Measurements from ENCODE around the gene KLHL13.

The KLHL13 gene

DNA sequence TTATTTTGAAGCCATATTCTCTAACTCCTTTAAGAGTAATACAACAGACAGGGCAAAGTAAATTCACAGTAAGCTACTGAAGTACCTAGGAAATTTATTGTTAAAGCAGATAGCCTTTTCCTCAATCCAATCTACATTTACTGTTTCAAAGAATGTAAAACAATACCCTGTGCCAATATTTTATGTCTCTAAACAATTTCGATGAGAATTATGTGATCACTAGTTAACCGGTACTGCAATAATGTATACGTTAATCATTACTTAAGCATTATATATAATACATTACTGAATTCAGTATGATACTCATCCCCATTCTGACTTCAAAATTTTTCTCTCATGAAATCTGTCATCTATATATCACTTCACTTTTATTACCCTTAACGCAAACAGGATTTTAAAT lies 28.5 kb downstream of the KLHL13 start:
- no peak overlapping the region for H3K4me3 ChIP-seq (ENCODE audit: control insufficient read depth, low read depth, low read length)
- DNase-seq (ENCODE audit: low read depth) = no peak
- TF ChIP-seq, protein P1, sequence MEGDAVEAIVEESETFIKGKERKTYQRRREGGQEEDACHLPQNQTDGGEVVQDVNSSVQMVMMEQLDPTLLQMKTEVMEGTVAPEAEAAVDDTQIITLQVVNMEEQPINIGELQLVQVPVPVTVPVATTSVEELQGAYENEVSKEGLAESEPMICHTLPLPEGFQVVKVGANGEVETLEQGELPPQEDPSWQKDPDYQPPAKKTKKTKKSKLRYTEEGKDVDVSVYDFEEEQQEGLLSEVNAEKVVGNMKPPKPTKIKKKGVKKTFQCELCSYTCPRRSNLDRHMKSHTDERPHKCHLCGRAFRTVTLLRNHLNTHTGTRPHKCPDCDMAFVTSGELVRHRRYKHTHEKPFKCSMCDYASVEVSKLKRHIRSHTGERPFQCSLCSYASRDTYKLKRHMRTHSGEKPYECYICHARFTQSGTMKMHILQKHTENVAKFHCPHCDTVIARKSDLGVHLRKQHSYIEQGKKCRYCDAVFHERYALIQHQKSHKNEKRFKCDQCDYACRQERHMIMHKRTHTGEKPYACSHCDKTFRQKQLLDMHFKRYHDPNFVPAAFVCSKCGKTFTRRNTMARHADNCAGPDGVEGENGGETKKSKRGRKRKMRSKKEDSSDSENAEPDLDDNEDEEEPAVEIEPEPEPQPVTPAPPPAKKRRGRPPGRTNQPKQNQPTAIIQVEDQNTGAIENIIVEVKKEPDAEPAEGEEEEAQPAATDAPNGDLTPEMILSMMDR (conservative IDR thresholded peaks at IDR 0.05; ENCODE audit: control insufficient read depth, insufficient read depth, low read depth, low read length) = no peak

DNA sequence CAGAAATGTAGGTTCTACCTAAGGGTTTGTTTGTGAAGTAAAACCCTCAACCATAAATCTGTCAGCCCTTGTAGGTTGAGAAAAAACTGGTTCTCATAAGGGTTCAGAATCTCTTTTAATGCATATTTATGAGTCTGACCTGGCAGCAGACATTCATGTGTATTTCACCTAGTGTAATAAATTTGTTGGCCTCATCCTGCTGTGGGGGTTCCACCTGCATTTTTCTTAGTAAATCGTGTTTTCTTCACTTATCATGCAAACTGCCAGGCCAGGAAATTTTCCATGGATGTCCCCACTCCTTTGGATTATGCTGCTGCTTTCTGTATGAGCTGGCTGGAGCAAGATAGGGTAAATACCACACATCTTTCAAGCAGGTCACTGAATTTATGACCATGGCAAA lies 42.4 kb downstream of the KLHL13 start:
- H3K4me3 ChIP-seq (ENCODE audit: control insufficient read depth, low read depth, low read length) = no peak overlapping the region
- DNase-seq (ENCODE audit: low read depth) = no peak
- TF ChIP-seq, protein P1 (conservative IDR thresholded peaks at IDR 0.05; ENCODE audit: control insufficient read depth, insufficient read depth, low read depth, low read length) = no peak

DNA sequence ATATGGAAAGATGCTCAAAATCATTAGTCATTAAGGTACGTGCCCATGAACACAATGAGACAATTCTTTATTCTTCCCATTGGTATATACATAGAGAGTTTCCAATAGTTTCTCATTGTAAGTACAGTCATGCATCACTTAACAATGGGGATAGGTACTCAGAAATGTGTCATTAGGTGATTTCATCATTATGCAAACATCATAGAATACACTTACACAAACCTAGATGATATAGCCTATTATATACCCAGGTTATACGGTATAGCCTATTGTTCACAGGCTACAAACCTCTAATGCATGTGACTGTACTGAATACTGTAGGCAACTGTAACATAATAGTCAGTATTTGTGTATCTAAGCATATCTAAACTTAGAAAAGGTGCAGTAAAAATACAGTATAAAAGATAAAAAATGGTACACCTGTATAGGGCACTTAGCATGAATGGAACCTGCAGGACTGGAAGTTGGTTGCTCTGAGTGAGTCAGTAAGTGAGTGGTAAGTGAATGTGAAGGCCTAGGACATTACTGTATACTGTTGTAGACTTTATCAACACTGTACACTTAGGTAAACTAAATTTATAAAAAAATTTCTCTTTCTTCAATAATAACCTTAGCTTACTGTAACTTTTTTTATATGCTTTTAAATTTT lies 49.6 kb downstream of the KLHL13 start:
- H3K4me3 ChIP-seq (ENCODE audit: control insufficient read depth, low read depth, low read length) = no peak overlapping the region
- TF ChIP-seq, protein P1 (conservative IDR thresholded peaks at IDR 0.05; ENCODE audit: control insufficient read depth, insufficient read depth, low read depth, low read length) = no peak
- no peak for DNase-seq (ENCODE audit: low read depth)

DNA sequence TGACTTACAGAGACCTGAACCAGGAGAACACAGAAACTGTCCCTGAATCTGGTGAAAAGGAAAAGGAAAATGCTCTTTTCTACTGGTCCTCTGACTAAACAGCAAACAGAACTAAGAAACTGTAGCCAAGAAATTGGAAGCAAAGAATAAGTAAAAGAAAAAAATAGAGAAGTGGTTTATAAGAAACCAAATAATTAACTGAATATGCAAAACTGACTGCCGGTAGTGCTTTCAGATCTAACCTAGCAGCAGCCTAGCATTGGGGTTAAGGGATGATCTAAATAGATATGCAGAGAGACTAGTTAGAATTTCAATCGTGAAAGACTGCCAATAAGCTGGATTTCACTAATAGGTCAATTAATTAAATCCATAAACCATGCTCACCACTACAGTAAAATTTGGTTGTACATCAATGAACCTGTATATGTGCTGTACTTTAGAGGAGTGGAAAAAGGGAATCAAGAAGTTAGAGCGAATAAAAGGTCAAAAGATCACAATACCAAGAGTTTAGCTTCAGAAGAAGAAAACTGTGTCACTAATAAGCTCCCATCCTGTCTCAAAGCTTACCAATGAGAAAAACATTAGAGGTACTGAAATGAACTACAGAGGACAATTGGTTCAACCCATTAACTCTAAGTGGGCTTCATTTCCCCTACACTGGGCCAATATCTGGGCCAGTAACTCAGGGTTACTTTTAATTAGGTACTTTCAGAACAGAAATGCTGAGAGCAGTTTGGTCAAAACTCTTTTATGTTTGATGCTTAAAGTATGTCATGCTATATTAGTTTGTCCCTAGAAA lies 53.6 kb downstream of the KLHL13 start:
- no peak for DNase-seq (ENCODE audit: low read depth)
- TF ChIP-seq, protein P1 (conservative IDR thresholded peaks at IDR 0.05; ENCODE audit: control insufficient read depth, insufficient read depth, low read depth, low read length) = no peak

DNA sequence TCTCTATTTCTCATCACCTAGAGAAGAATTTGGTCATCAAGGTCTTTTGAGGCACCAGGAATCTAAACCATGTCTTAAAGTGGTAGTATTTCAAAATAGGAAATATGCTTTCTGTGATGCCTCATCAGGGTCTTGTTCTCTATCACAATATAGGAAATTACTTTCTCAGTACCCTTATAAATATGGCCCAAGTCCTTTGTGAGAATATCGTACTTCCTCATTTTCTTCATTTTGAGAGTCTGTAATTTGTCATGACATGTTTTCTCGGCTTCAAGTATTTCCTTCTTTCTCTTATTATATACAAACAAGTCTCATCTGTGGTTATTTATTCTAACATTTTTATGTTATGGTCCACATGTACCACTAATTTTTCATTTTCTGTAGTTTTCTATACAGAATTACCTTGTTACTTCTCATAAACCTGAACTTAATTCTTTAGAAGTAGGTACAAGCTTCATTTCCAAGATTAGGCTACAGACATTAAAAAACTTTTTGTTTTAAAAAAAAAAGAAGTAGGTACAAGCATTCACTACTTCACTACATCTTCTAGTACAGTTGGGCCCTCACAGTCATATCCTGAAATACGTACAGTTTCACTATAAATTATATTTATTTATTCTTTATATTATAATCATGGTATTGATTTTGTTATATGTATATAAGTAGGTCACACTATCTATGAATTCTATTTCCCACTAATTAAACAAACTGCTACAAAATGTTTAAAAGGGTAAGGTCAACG lies 54.4 kb downstream of the KLHL13 start:
- H3K4me3 ChIP-seq (ENCODE audit: control insufficient read depth, low read depth, low read length) = no peak overlapping the region
- TF ChIP-seq, protein P1 (conservative IDR thresholded peaks at IDR 0.05; ENCODE audit: control insufficient read depth, insufficient read depth, low read depth, low read length) = no peak
- no peak for DNase-seq (ENCODE audit: low read depth)

More for the DNA sequence above, 53.6 kb downstream of the KLHL13 start:
- H3K4me3 ChIP-seq (ENCODE audit: control insufficient read depth, low read depth, low read length) = no peak overlapping the region

DNA sequence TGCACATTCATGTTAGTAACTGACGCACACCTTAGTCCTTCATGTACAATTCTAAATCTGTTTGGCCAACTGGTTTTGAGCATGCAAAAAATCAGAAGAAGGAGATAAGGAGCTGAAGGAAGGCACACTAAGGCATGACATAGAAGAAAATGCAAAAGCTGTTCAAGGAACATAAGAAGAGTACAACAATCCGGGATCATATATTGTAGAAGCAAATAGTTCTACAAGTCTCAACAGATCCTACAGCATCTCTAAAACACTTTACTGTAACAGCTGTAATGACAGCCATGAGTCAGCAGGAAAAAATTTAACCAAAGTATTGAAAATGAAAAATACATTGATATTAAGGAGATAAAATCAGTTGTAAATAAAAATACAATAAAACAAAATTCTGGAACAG lies 57.7 kb downstream of the KLHL13 start:
- no peak for DNase-seq (ENCODE audit: low read depth)
- TF ChIP-seq, protein P1 (conservative IDR thresholded peaks at IDR 0.05; ENCODE audit: control insufficient read depth, insufficient read depth, low read depth, low read length) = no peak
- H3K4me3 ChIP-seq (ENCODE audit: control insufficient read depth, low read depth, low read length) = no peak overlapping the region
